H1 (cell line): ENCODE results near the gene IL1A. TPM values are rescaled to one million over a fixed set of nuclear protein-coding genes. Genes with fewer than 3 reads are reported as not detected.

Source experiments
- CTCF ChIA-PET: fragments of 300-600 bp; sonication (Branson Sonifier 250); formaldehyde crosslinking; loops from one replicate; lab custom pipeline; 2021; ENCODE audit not compliant: partially characterized antibody; lab: Charles Lee
- POLR2A ChIA-PET: fragments of 300-600 bp; sonication (Branson Sonifier 250); formaldehyde crosslinking; loops from one replicate; lab custom pipeline; 2021; ENCODE audit warnings: inconsistent platforms; ENCODE audit not compliant: partially characterized antibody; lab: Charles Lee
- DNase-seq, 2 experiments: peaks; one replicate each; pipeline versions ENCODE4 v3.0.0 to v3.0.0-alpha.2; 2010 to 2022; ENCODE audit warnings: low spot score in 2 of 2, low read depth in 1 of 2, mixed read lengths in 1 of 2
- FAIRE-seq: peaks from 2 replicates; lab custom pipeline; 2011; peaks lifted over from hg19 to GRCh38; lab: Jason Lieb, UNC
- H2AFZ ChIP-seq: 2 replicates; pipeline ENCODE4 v1.8.1; 2012; ENCODE audit warnings: low read length, inconsistent platforms
- H2AK5ac ChIP-seq: 2 replicates; pipeline ENCODE4 v1.6.1; 2013; ENCODE audit warnings: low read depth, low read length
- H2BK120ac ChIP-seq: replicated peaks from 2 replicates; pipeline ENCODE3; 2013; ENCODE audit warnings: low read depth, low read length, inconsistent platforms
- H2BK12ac ChIP-seq: 2 replicates; pipeline ENCODE4 v1.6.1; 2013; ENCODE audit warnings: low read depth, low read length
- H2BK15ac ChIP-seq: 2 replicates; pipeline ENCODE4 v1.6.1; 2013; ENCODE audit warnings: low read length
- H2BK20ac ChIP-seq: 2 replicates; pipeline ENCODE4 v1.6.1; 2013; ENCODE audit warnings: low read length
- H2BK5ac ChIP-seq: 2 replicates; pipeline ENCODE4 v1.6.1; 2013; ENCODE audit warnings: low read depth, low read length
- H3K14ac ChIP-seq: 2 replicates; pipeline ENCODE4 v1.6.1; 2013; ENCODE audit warnings: inconsistent platforms; ENCODE audit not compliant: insufficient read length
- H3K18ac ChIP-seq: 2 replicates; pipeline ENCODE4 v1.6.1; 2013; ENCODE audit warnings: low read length; ENCODE audit errors: extremely low read depth
- H3K23ac ChIP-seq: 2 replicates; pipeline ENCODE4 v1.6.1; 2013; ENCODE audit warnings: inconsistent platforms; ENCODE audit not compliant: insufficient read length
- H3K23me2 ChIP-seq: 2 replicates; pipeline ENCODE4 v1.6.1; 2013; ENCODE audit warnings: low read depth, low read length
- H3K27ac ChIP-seq: 2 replicates; pipeline ENCODE4 v1.6.1; 2011; ENCODE audit warnings: low read depth, low read length, inconsistent platforms
- H3K27me3 ChIP-seq, 4 experiments: replicated peaks in 1 of 4; 1 replicate in 1 of 4; 2 replicates in 3 of 4; pipeline versions ENCODE4 v1.6.1 to v1.8.1; 2011 to 2013; ENCODE audit warnings: low read length in 3 of 4, mild to moderate bottlenecking in 3 of 4, inconsistent platforms in 2 of 4, mixed read lengths in 2 of 4, moderate library complexity in 1 of 4; ENCODE audit not compliant: control insufficient read depth in 3 of 4, insufficient read depth in 3 of 4; ENCODE audit errors: extremely low read depth in 1 of 4
- H3K36me3 ChIP-seq, 4 experiments: 2 replicates each; pipeline versions ENCODE4 v1.6.1 to v1.8.1; 2011 to 2013; ENCODE audit warnings: mild to moderate bottlenecking in 4 of 4, low read length in 3 of 4, moderate library complexity in 2 of 4, control low read depth in 1 of 4, inconsistent platforms in 1 of 4; ENCODE audit not compliant: insufficient read depth in 4 of 4, control insufficient read depth in 2 of 4
- H3K4ac ChIP-seq: replicated peaks from 2 replicates; pipeline ENCODE3; 2013; ENCODE audit warnings: low read length, low read depth, mixed read lengths, inconsistent platforms; ENCODE audit not compliant: insufficient read length
- H3K4me1 ChIP-seq, 4 experiments: replicated peaks in 1 of 4; 1 replicate in 1 of 4; 2 replicates in 3 of 4; pipeline versions ENCODE4 v1.6.1 to v1.8.1; 2011 to 2013; ENCODE audit warnings: low read length in 3 of 4, inconsistent platforms in 2 of 4, mixed read lengths in 1 of 4; ENCODE audit not compliant: insufficient read depth in 4 of 4, control insufficient read depth in 3 of 4
- H3K4me2 ChIP-seq, 2 experiments: 2 replicates each; pipeline versions ENCODE4 v1.6.1 to v1.8.1; 2011 to 2013; ENCODE audit warnings: low read depth in 2 of 2, low read length in 2 of 2, control low read depth in 1 of 2, inconsistent platforms in 1 of 2, mild to moderate bottlenecking in 1 of 2; ENCODE audit not compliant: insufficient read depth in 1 of 2
- H3K4me3 ChIP-seq, 4 experiments: fragments of 200-600, 300-600 bp in 1 of 4; sonication (generic), shearing (Covaris generic), sonication (Bioruptor Twin) in 1 of 4; 2 replicates each; pipeline versions ENCODE4 v1.5.1 to v1.8.1; 2011 to 2016; ENCODE audit warnings: low read length in 4 of 4, low read depth in 3 of 4, control low read depth in 2 of 4, inconsistent platforms in 2 of 4, mild to moderate bottlenecking in 2 of 4, mixed read lengths in 1 of 4, moderate library complexity in 1 of 4; ENCODE audit not compliant: insufficient read depth in 2 of 4; ENCODE audit errors: extremely low read depth in 1 of 4
- H3K56ac ChIP-seq: replicated peaks from 2 replicates; pipeline ENCODE3; 2013; ENCODE audit warnings: low read depth, mild to moderate bottlenecking, mixed read lengths, low read length, inconsistent platforms; ENCODE audit not compliant: insufficient read length
- H3K79me1 ChIP-seq: 2 replicates; pipeline ENCODE4 v1.6.1; 2013; ENCODE audit warnings: low read depth, low read length, control low read depth
- H3K79me2 ChIP-seq, 2 experiments: 2 replicates each; pipeline versions ENCODE4 v1.6.1 to v1.8.1; 2012 to 2013; ENCODE audit warnings: low read length in 2 of 2, mild to moderate bottlenecking in 2 of 2, inconsistent platforms in 1 of 2; ENCODE audit not compliant: insufficient read depth in 2 of 2, control insufficient read depth in 1 of 2
- H3K9ac ChIP-seq, 4 experiments: replicated peaks in 1 of 4; 1 replicate in 1 of 4; 2 replicates in 3 of 4; pipeline versions ENCODE4 v1.6.1 to v1.8.1; 2011 to 2013; ENCODE audit warnings: low read depth in 3 of 4, low read length in 3 of 4, control low read depth in 2 of 4, mild to moderate bottlenecking in 2 of 4, moderate library complexity in 2 of 4, inconsistent platforms in 1 of 4; ENCODE audit errors: extremely low read depth in 1 of 4
- H3K9me3 ChIP-seq, 2 experiments: 2 replicates each; pipeline versions ENCODE4 v1.6.1 to v1.8.1; 2012 to 2013; ENCODE audit warnings: mild to moderate bottlenecking in 2 of 2, moderate library complexity in 2 of 2, control low read depth in 1 of 2, inconsistent platforms in 1 of 2, low read depth in 1 of 2, low read length in 1 of 2, mixed read lengths in 1 of 2; ENCODE audit not compliant: insufficient read depth in 2 of 2
- H4K20me1 ChIP-seq, 2 experiments: replicated peaks in 1 of 2; 2 replicates each; pipeline versions ENCODE3 to v1.8.1; 2011 to 2013; ENCODE audit warnings: inconsistent platforms in 2 of 2, low read length in 2 of 2, mild to moderate bottlenecking in 1 of 2; ENCODE audit not compliant: insufficient read depth in 2 of 2, control insufficient read depth in 1 of 2
- H4K5ac ChIP-seq: 2 replicates; pipeline ENCODE4 v1.6.1; 2013; ENCODE audit warnings: low read length, low read depth, mixed read lengths, inconsistent platforms; ENCODE audit not compliant: insufficient read length
- H4K8ac ChIP-seq: 2 replicates; pipeline ENCODE4 v1.8.0; 2013; ENCODE audit warnings: mild to moderate bottlenecking, moderate library complexity, low read length, inconsistent platforms; ENCODE audit not compliant: insufficient read depth; ENCODE audit errors: extremely low read depth
- H4K91ac ChIP-seq: replicated peaks from 2 replicates; pipeline ENCODE3; 2013; ENCODE audit warnings: low read length, mixed read lengths, inconsistent platforms; ENCODE audit not compliant: insufficient read length
- BACH1 ChIP-seq: IDR thresholded peaks from 2 replicates; pipeline ENCODE4 v1.6.1; 2012; ENCODE audit warnings: low read length, improper control_type of control experiment
- BCL11A ChIP-seq, 2 experiments: IDR thresholded peaks; one replicate each; pipeline ENCODE4 v1.6.1; 2011; ENCODE audit warnings: low read depth in 2 of 2, low read length in 2 of 2, mild to moderate bottlenecking in 2 of 2
- CBX8 ChIP-seq: fragments of 300-800, 300-1000 bp; sonication (generic); IDR thresholded peaks from 2 replicates; pipeline ENCODE4 v1.7.1; 2016; ENCODE audit warnings: low read depth, low read length, borderline replicate concordance
- CHD2 ChIP-seq: IDR thresholded peaks from 2 replicates; pipeline ENCODE4 v1.6.1; 2012; ENCODE audit warnings: low read length, improper control_type of control experiment
- CREB1 ChIP-seq: IDR thresholded peaks from 2 replicates; pipeline ENCODE4 v1.6.1; 2012; ENCODE audit warnings: inconsistent platforms
- CTCF ChIP-seq, 3 experiments: IDR thresholded peaks; 1 replicate in 2 of 3; 2 replicates in 1 of 3; pipeline versions ENCODE4 v1.5.1 to v1.6.1; 2011; ENCODE audit warnings: low read length in 3 of 3, mild to moderate bottlenecking in 3 of 3, inconsistent platforms in 2 of 3, low read depth in 1 of 3, moderate library complexity in 1 of 3; ENCODE audit not compliant: insufficient read depth in 1 of 3; ENCODE audit errors: control extremely low read depth in 1 of 3
- E2F6 ChIP-seq: IDR thresholded peaks from 2 replicates; pipeline ENCODE4 v1.6.1; 2012; ENCODE audit warnings: inconsistent platforms
- POLR2A ChIP-seq, 2 experiments: IDR thresholded peaks; 1 replicate in 1 of 2; 2 replicates in 1 of 2; pipeline ENCODE4 v1.6.1; 2011; ENCODE audit warnings: low read depth in 2 of 2, low read length in 2 of 2, mild to moderate bottlenecking in 2 of 2; ENCODE audit errors: control extremely low read depth in 1 of 2
- TCF12 ChIP-seq: IDR thresholded peaks from 2 replicates; pipeline ENCODE4 v1.6.1; 2011; ENCODE audit warnings: low read depth, mild to moderate bottlenecking, low read length
- YY1 ChIP-seq: IDR thresholded peaks from 2 replicates; pipeline ENCODE4 v1.6.1; 2011; ENCODE audit warnings: low read depth, mild to moderate bottlenecking, low read length
- WGBS, 2 experiments: shearing (Covaris generic) in 1 of 2; methylation state at CpG; one replicate each; pipeline versions ENCODE4 v1.1.6 to v1.1.7; 2013 to 2015; ENCODE audit warnings: low lambda C conversion rate in 2 of 2, mixed read lengths in 2 of 2, inconsistent platforms in 1 of 2, low coverage in 1 of 2, missing lambda C conversion rate in 1 of 2; ENCODE audit not compliant: insufficient replicate concordance in 2 of 2, insufficient coverage in 1 of 2, insufficient read length in 1 of 2; ENCODE audit errors: extremely low coverage in 1 of 2, missing lambda C conversion rate in 1 of 2; 5-methylcytosine and 5-hydroxymethylcytosine counted together
- polyA plus RNA-seq, 7 experiments: library from polyadenylated mRNA; depleted of rRNA in 3 of 7; stranded (reverse) in 5 of 7; unstranded in 2 of 7; fragments of >200 nt in 5 of 7; fragments of 200-250 nt in 2 of 7; gene quantifications; 1 replicate in 5 of 7; 2 replicates in 1 of 7; 4 replicates in 1 of 7; pipeline versions ENCODE4 v1.2.1 to v1.2.3, GENCODE V29; 2011 to 2013; ENCODE audit warnings: missing spikeins in 2 of 7, mixed read lengths in 2 of 7
- total RNA-seq: library from RNA; stranded (reverse); fragmentation: NEBNext Ultra II Directional; extraction: Animal tissue kit (Norgen Biotek cat#: 25700); gene quantifications from 2 replicates; pipeline ENCODE4 v1.2.1, GENCODE V29; 2021

The IL1A gene
- total and polyA plus RNA-seq, 2 of the 8 experiments (the other 6 are each of a cell fraction or from before 2014, with no cell fraction given), result 0.32 to 0.74 TPM

- peaks cover 2 to 30% (median 22%) of the 10 kb centered on the region in 4 experiments; a peak in 6 of 8 replicates for H3K36me3 ChIP-seq
- TF ChIP-seq BCL11A (IDR thresholded peaks at IDR 0.05; ENCODE audit: low read depth in 2 of 2, low read length in 2 of 2), result no peak
- no peak for TF ChIP-seq POLR2A (IDR thresholded peaks at IDR 0.05; ENCODE audit: control extremely low read depth in 1 of 2, low read depth in 2 of 2, low read length in 2 of 2)
- no peak for TF ChIP-seq CHD2
- no peak for TF ChIP-seq CBX8
- TF ChIP-seq CREB1, result no peak
- TF ChIP-seq CTCF (IDR thresholded peaks at IDR 0.05; ENCODE audit: control extremely low read depth in 1 of 3, insufficient read depth in 1 of 3, low read depth in 1 of 3, low read length in 3 of 3), result no peak
- TF ChIP-seq TCF12, result no peak
- no peak for TF ChIP-seq E2F6
- no peak for TF ChIP-seq BACH1
- no peak for TF ChIP-seq YY1
Measured at GRCh38 chr2:112737542-112738232, 46.6 kb downstream of the IL1A start.

More at GRCh38 chr2:112737542-112738232, 46.6 kb downstream of the IL1A start:
- no peak overlapping the region for H3K18ac ChIP-seq
- H3K4me2 ChIP-seq, result no peak overlapping the region
- H3K4me1 ChIP-seq, result no peaks in the 10 kb centered on the region
- no peak overlapping the region for H4K8ac ChIP-seq
- no peak for DNase-seq
- no peak overlapping the region for H2AFZ ChIP-seq
- H3K79me2 ChIP-seq, result no peaks in the 10 kb centered on the region
- no peak overlapping the region for H2AK5ac ChIP-seq
- no peak overlapping the region for H3K56ac ChIP-seq
- H4K5ac ChIP-seq, result no peak overlapping the region
- H2BK120ac ChIP-seq, result no peak overlapping the region
- ChIA-PET CTCF (interaction anchor here (0.6 to 4.0 kb wide), 6 partner anchors 9 to 204 kb away, joined by 3 to 16 read pairs (median 8); no protein-coding TSS in a partner anchor), POLR2A (interaction anchor here (0.7 to 1.0 kb wide), 2 partner anchors 8 to 10 kb away, joined by 3 to 4 read pairs; no protein-coding TSS in a partner anchor)
- H3K27me3 ChIP-seq, result no peaks in the 10 kb centered on the region
- H3K9ac ChIP-seq, result no peak overlapping the region
- no peak overlapping the region for H3K23ac ChIP-seq
- 69% methylated on average over 1 of the region's 1 CpG; no CpG with 5 or more reads in 1 of the 2 experiments for WGBS, 2 experiments
- H3K27ac ChIP-seq, result no peak overlapping the region
- no peak overlapping the region for H2BK5ac ChIP-seq
- no peak overlapping the region for H2BK15ac ChIP-seq
- H3K79me1 ChIP-seq, result no peaks in the 10 kb centered on the region
- H3K23me2 ChIP-seq, result no peaks in the 10 kb centered on the region
- H4K20me1 ChIP-seq, result no peaks in the 10 kb centered on the region
- H3K4ac ChIP-seq, result no peak overlapping the region
- FAIRE-seq, result no peak
- H3K4me3 ChIP-seq, result no peak overlapping the region
- no peak overlapping the region for H2BK12ac ChIP-seq
- H3K9me3 ChIP-seq, result no peaks in the 10 kb centered on the region
- H3K14ac ChIP-seq, result no peak overlapping the region
- no peak overlapping the region for H2BK20ac ChIP-seq
- no peak overlapping the region for H4K91ac ChIP-seq
